Ovary (tissue), 9 donors: ENCODE data around the gene GRPEL1. TPM values are rescaled to one million over a fixed set of nuclear protein-coding genes. Genes with fewer than 3 reads are reported as not detected.
"Not testable (repeated sequence)": the region's sequence is repeated elsewhere in the genome, so short reads cannot be mapped to it uniquely, and the experiment has no call there.

Source experiments
- DNase-seq, 5 donors: peaks; one replicate each; pipeline ENCODE4 v3.0.0-alpha.2; 2019 to 2020
- H3K27ac ChIP-seq, 2 donors: fragments of 200-600 bp; one replicate each; pipeline versions ENCODE4 v1.5.1 to v1.8.0; 2019 to 2022
- H3K27me3 ChIP-seq: fragments of 200-600 bp; one replicate; pipeline ENCODE4 v1.8.0; 2022
- H3K36me3 ChIP-seq: fragments of 200-600 bp; sonication (generic); one replicate; pipeline ENCODE4 v1.5.1; 2019
- H3K4me1 ChIP-seq: one replicate; pipeline ENCODE4 v1.8.1; 2013; ENCODE audit warnings: mild to moderate bottlenecking, moderate library complexity; ENCODE audit not compliant: insufficient read depth
- H3K4me3 ChIP-seq: fragments of 200-600 bp; sonication (generic); one replicate; pipeline ENCODE4 v1.5.1; 2017
- H3K9me3 ChIP-seq, 2 donors: fragments of 200-600 bp in 1 of 2; sonication (generic) in 1 of 2; one replicate each; pipeline versions ENCODE4 v1.5.1 to v1.8.1; 2013 to 2019; ENCODE audit warnings: mild to moderate bottlenecking in 1 of 2, moderate library complexity in 1 of 2
- EP300 ChIP-seq: sonication (generic); formaldehyde crosslinking; IDR thresholded peaks from one replicate; pipeline ENCODE4 v1.6.1; 2017; ENCODE audit warnings: antibody characterized with exemption
- POLR2A ChIP-seq: fragments of 450-650 bp; IDR thresholded peaks from one replicate; pipeline ENCODE4 v1.6.1; 2017; ENCODE audit warnings: antibody characterized with exemption, mild to moderate bottlenecking, moderate library complexity
- WGBS, 3 donors: extraction: QIAGEN DNeasy Blood & Tissue Kit in 1 of 3; methylation state at CpG; one replicate each; pipeline versions ENCODE4 v1.1.5 to v1.1.7; 2013 to 2017; 5-methylcytosine and 5-hydroxymethylcytosine counted together
- intact Hi-C, 4 donors: fragments of 100-400 bp; cut with DNase I; formaldehyde crosslinking; loops; one replicate each; pipeline versions ENCODE4 v1.11.0 to v1.15.1; 2022 to 2023
- polyA plus RNA-seq, 2 donors: library from polyadenylated mRNA; stranded (reverse); fragments of 200-250 nt in 1 of 2; fragments of 350-450 nt in 1 of 2; fragmentation: Illumina TruSeq in 1 of 2; extraction: RNeasy Lipid Tissue Mini Kit (QIAGEN cat#74804) in 1 of 2; gene quantifications; one replicate each; pipeline ENCODE4 v1.2.3, GENCODE V29; 2013 to 2014
- total RNA-seq, 7 donors: library from RNA; depleted of rRNA in 2 of 7; stranded (reverse); fragments of >200 nt in 2 of 7; fragmentation: NEBNext Ultra II Directional in 3 of 7; extraction: Animal tissue kit (Norgen Biotek cat#: 25700) in 3 of 7; gene quantifications; one replicate each; pipeline versions ENCODE4 v1.1.0 to v1.2.4, GENCODE V29; 2016 to 2023
- TF ChIP-seq, protein P1 (sequence below), 3 donors: fragments of 450-650 bp in 2 of 3; fragments of 200-600 bp in 1 of 3; IDR thresholded peaks; one replicate each; pipeline versions ENCODE4 v1.5.1 to v1.8.0; 2016 to 2022; ENCODE audit warnings: antibody characterized with exemption in 3 of 3, mild to moderate bottlenecking in 1 of 3
- donor health status: DM: no; HTN: no; CAD: no; lungs with moderate emphysema.
- donor health status: DM: no; HTN: no; CAD: no.
- donor health status: Bipolar disorder and iron deficiency.
- donor health status: DM: yes; HTN: yes; CAD: no.
- donor health status: DM: no; HTN: no; CAD: no.
- donor health status: DM: yes; HTN: yes; CAD: no.

Gene GRPEL1
- total and polyA plus RNA-seq, 9 donors: 11.1 to 74.8 (median 23.3) TPM

DNA sequence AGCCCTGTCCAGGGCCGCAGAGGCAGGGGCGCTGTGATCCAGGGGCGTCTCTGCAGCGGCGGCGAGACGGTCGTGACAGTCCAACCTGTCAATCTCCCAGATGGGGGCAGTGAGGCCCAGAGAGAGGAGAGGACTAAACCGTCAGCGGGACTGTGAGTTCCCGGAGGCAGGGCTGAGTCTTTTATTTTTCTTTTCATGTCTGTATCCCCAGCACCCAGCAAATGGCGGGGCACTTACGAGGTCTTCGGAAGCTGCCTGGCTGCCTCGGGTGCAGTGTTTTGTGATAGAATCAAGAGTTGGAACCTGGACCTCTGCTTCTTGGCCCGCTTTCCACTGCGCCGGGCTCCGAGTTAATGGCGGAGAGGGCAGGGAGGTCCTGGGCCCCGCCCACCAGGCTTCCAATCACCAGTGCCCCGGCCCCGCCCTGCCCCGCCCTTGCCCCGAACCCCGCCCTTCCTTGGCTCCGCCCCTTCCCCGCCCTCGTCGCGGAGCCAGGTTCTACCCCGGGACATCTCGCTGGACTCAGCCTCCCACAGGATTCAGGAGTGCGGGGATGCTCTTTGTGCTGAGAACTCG lies 35.3 kb upstream of the GRPEL1 start:
- TF ChIP-seq EP300 (no peak), POLR2A (no peak)
- TF ChIP-seq, protein P1, sequence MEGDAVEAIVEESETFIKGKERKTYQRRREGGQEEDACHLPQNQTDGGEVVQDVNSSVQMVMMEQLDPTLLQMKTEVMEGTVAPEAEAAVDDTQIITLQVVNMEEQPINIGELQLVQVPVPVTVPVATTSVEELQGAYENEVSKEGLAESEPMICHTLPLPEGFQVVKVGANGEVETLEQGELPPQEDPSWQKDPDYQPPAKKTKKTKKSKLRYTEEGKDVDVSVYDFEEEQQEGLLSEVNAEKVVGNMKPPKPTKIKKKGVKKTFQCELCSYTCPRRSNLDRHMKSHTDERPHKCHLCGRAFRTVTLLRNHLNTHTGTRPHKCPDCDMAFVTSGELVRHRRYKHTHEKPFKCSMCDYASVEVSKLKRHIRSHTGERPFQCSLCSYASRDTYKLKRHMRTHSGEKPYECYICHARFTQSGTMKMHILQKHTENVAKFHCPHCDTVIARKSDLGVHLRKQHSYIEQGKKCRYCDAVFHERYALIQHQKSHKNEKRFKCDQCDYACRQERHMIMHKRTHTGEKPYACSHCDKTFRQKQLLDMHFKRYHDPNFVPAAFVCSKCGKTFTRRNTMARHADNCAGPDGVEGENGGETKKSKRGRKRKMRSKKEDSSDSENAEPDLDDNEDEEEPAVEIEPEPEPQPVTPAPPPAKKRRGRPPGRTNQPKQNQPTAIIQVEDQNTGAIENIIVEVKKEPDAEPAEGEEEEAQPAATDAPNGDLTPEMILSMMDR (IDR thresholded peaks at IDR 0.05): no peak
- Histone ChIP-seq H3K36me3 (no peaks in the 10 kb centered on the region), H3K4me3 (peak overlapping the region; percentile 47), H3K27ac (peak overlapping the region in 1 of 2 donors; percentile 79), H3K27me3 (no peaks in the 10 kb centered on the region), H3K4me1 (peaks cover 4% of the 10 kb centered on the region), H3K9me3 (no peaks in the 10 kb centered on the region)
- WGBS, 3 donors: 2 to 14% (median 7%) methylated on average over 29 to 35 of the region's 35 CpGs
- intact Hi-C loops: no loop called here
- peak; percentile 83 to 92 (median 86) for DNase-seq

DNA sequence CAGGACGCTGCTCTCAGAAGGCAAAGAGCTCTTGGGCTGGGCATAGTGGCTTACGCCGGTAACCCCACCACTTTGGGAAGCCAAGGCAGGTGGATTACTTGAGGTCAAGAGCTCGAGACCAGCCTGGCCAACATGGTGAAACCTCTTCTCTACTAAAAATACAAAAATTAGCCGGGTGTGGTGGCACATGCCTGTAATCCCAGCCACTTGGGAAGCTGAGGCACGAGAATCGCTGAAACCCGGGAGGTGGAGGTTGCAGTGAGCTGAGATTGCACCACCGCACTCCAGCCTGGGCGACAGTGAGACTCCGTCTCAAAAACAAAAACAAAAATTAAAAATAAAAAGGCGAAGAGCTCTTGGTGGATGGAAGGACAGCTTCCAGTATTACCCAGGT lies 34.6 kb upstream of the GRPEL1 start:
- H3K4me1 ChIP-seq, intact Hi-C loops, H3K27me3 ChIP-seq, H3K36me3 ChIP-seq, H3K9me3 ChIP-seq: not testable (repeated sequence)
- Histone ChIP-seq H3K27ac (peak overlapping the region in 1 of 2 donors; percentile 79), H3K4me3 (peak overlapping the region; percentile 47)
- DNase-seq: peak in 1 of 5 donors; percentile 36
- 57 to 77% (median 70%) methylated on average over 12 of the region's 12 CpGs for WGBS, 3 donors

- DNase-seq: peak; percentile 73 to 82 (median 79)
- Histone ChIP-seq H3K4me1 (peaks cover 4% of the 10 kb centered on the region), H3K4me3 (peak overlapping the region; percentile 47), H3K36me3 (no peaks in the 10 kb centered on the region), H3K27me3 (no peaks in the 10 kb centered on the region), H3K9me3 (no peaks in the 10 kb centered on the region), H3K27ac (peak overlapping the region in 1 of 2 donors; percentile 79)
- 24 to 30% (median 27%) methylated on average over 21 to 24 of the region's 24 CpGs for WGBS, 3 donors
- intact Hi-C loops: no loop called here
- TF ChIP-seq POLR2A: no peak
- TF ChIP-seq, protein P1 (IDR thresholded peaks at IDR 0.05): peak; percentile 48 to 68 (median 68)
- no peak for TF ChIP-seq EP300
Observed at GRCh38 chr4:7101692-7102515, 34.0 kb upstream of the GRPEL1 start.

DNA sequence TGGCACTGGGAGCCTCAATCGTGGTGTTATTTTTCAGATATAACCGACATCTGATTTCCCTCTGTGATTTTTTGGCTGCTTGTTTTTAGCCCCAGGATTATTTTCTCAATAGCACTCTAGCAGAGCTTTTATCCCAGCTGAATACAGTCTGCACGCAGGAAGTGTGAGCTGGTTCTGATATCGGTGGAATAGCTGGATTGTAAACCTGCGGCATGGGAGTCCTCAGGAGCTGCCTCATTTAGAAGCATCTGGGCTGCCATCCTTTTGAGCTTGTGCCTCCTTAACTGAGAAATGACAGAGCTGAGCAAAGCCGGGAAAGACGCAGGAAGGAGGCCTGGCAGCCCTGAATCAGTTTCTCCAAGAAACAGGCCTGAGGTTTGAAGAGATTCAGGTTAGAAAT lies 28.4 kb upstream of the GRPEL1 start:
- 79 to 88% (median 84%) methylated on average over 7 of the region's 7 CpGs for WGBS, 3 donors
- intact Hi-C loops: no loop called here
- DNase-seq: peak in 1 of 5 donors; percentile 5

More for the DNA sequence above, 28.4 kb upstream of the GRPEL1 start:
- H3K36me3 ChIP-seq: no peaks in the 10 kb centered on the region
- H3K9me3 ChIP-seq: no peaks in the 10 kb centered on the region
- no peak overlapping the region for H3K4me3 ChIP-seq
- no peak overlapping the region for H3K27ac ChIP-seq
- TF ChIP-seq, protein P1 (IDR thresholded peaks at IDR 0.05): no peak
- TF ChIP-seq EP300 (no peak), POLR2A (no peak)
- no peaks in the 10 kb centered on the region for H3K27me3 ChIP-seq
- H3K4me1 ChIP-seq: peaks cover 8% of the 10 kb centered on the region
